Measurements from ENCODE around the gene TSPAN16. TPM values are rescaled to one million over a fixed set of nuclear protein-coding genes. Genes with fewer than 3 reads are reported as not detected.

TSPAN16 gene
- total RNA-seq = not detected

GRCh38 chr19:11295665-11296245 lies at the start of gene TSPAN16:
Gene TSPAN16, plus strand, starts transcription at chr19:11296160. Its CDS starts 138 bp downstream, at chr19:11296298.
- Histone ChIP-seq H3K36me3 (no peaks in the 10 kb centered on the region), H3K27ac (peak within 1 kb of the TSS in 3 of 4 donors; percentile 48 to 71 (median 66)), H3K4me3 (no peak within 1 kb of the TSS), H3K27me3 (no peaks in the 10 kb centered on the region), H3K4me1 (peaks cover 0 to 26% (median 0%) of the 10 kb centered on the region in 3 donors), H3K9me3 (no peaks in the 10 kb centered on the region)
- TF ChIP-seq CTCF (IDR thresholded peaks at IDR 0.05) (no peak), POLR2A (IDR thresholded peaks at IDR 0.05) (no peak)
- WGBS, 2 donors (ENCODE audit: low coverage in 1 of 2) = 100% methylated on average over 1 of the region's 8 CpGs; no CpG with 5 or more reads in 1 of the 2 donors
- ATAC-seq = no peak

- H3K4me3 ChIP-seq = no peak overlapping the region
- H3K27me3 ChIP-seq = no peaks in the 10 kb centered on the region
- no peak for ATAC-seq
- 76 to 95% methylated on average over 3 to 7 of the region's 11 CpGs for WGBS, 2 donors (ENCODE audit: low coverage in 1 of 2)
- H3K4me1 ChIP-seq = peaks cover 0 to 40% (median 6%) of the 10 kb centered on the region in 3 donors
- no peaks in the 10 kb centered on the region for H3K9me3 ChIP-seq
- TF ChIP-seq EP300 (IDR thresholded peaks at IDR 0.05) (no peak), POLR2A (IDR thresholded peaks at IDR 0.05) (no peak)
- H3K36me3 ChIP-seq = peaks cover 0 to 62% of the 10 kb centered on the region in 2 donors
- peak overlapping the region in 3 of 4 donors; percentile 2 to 65 (median 42) for H3K27ac ChIP-seq
Observed at GRCh38 chr19:11246941-11247340, 49.0 kb upstream of the TSPAN16 start.

GRCh38 chr19:11247391-11247790 lies 48.6 kb upstream of the TSPAN16 start:
- peak; percentile 75 for ATAC-seq
- peak overlapping the region in 3 of 4 donors; percentile 42 to 74 (median 65) for H3K27ac ChIP-seq
- H3K36me3 ChIP-seq = peaks cover 0 to 62% of the 10 kb centered on the region in 2 donors
- 71% methylated on average over 1 of the region's 10 CpGs; no CpG with 5 or more reads in 1 of the 2 donors for WGBS, 2 donors (ENCODE audit: low coverage in 1 of 2)
- no peaks in the 10 kb centered on the region for H3K27me3 ChIP-seq
- TF ChIP-seq CTCF (IDR thresholded peaks at IDR 0.05) (no peak), EP300 (IDR thresholded peaks at IDR 0.05) (no peak)
- H3K4me3 ChIP-seq = no peak overlapping the region
- peaks cover 0 to 44% (median 6%) of the 10 kb centered on the region in 3 donors for H3K4me1 ChIP-seq
- H3K9me3 ChIP-seq = no peaks in the 10 kb centered on the region

GRCh38 chr19:11247934-11248333 lies 48.0 kb upstream of the TSPAN16 start:
- ATAC-seq = no peak
- no peak for TF ChIP-seq POLR2A (IDR thresholded peaks at IDR 0.05)
- TF ChIP-seq EP300 (IDR thresholded peaks at IDR 0.05) = no peak
- TF ChIP-seq POLR2AphosphoS5 (IDR thresholded peaks at IDR 0.05) = no peak
- WGBS, 2 donors (ENCODE audit: low coverage in 1 of 2) = 57 to 80% methylated on average over 4 to 6 of the region's 14 CpGs
- Histone ChIP-seq H3K36me3 (peaks cover 0 to 62% of the 10 kb centered on the region in 2 donors), H3K4me1 (peaks cover 0 to 49% (median 6%) of the 10 kb centered on the region in 3 donors), H3K27me3 (no peaks in the 10 kb centered on the region), H3K9me3 (no peaks in the 10 kb centered on the region), H3K4me3 (no peak overlapping the region), H3K27ac (peak overlapping the region in 3 of 4 donors; percentile 42 to 74 (median 65))

GRCh38 chr19:11248852-11249251 lies 47.1 kb upstream of the TSPAN16 start:
- no peaks in the 10 kb centered on the region for H3K27me3 ChIP-seq
- H3K4me3 ChIP-seq = no peak overlapping the region
- TF ChIP-seq EP300 (IDR thresholded peaks at IDR 0.05) = no peak
- TF ChIP-seq POLR2A (IDR thresholded peaks at IDR 0.05) = no peak
- TF ChIP-seq POLR2AphosphoS5 (IDR thresholded peaks at IDR 0.05) = no peak
- no peak for TF ChIP-seq CTCF (IDR thresholded peaks at IDR 0.05)
- peaks cover 0 to 47% (median 6%) of the 10 kb centered on the region in 3 donors for H3K4me1 ChIP-seq
- no peak overlapping the region for H3K27ac ChIP-seq
- H3K36me3 ChIP-seq = peaks cover 0 to 67% of the 10 kb centered on the region in 2 donors
- no peak for ATAC-seq
- 90 to 93% methylated on average over 2 of the region's 2 CpGs for WGBS, 2 donors (ENCODE audit: low coverage in 1 of 2)
- H3K9me3 ChIP-seq = no peaks in the 10 kb centered on the region

GRCh38 chr19:11251217-11251616 lies 44.7 kb upstream of the TSPAN16 start:
- no peaks in the 10 kb centered on the region for H3K27me3 ChIP-seq
- peaks cover 0 to 67% of the 10 kb centered on the region in 2 donors for H3K36me3 ChIP-seq
- 94 to 100% methylated on average over 3 of the region's 4 CpGs for WGBS, 2 donors (ENCODE audit: low coverage in 1 of 2)
- H3K9me3 ChIP-seq = no peaks in the 10 kb centered on the region
- H3K4me1 ChIP-seq = peaks cover 0 to 58% (median 6%) of the 10 kb centered on the region in 3 donors
- H3K27ac ChIP-seq = peak overlapping the region in 1 of 4 donors; percentile 70
- no peak overlapping the region for H3K4me3 ChIP-seq
- TF ChIP-seq POLR2AphosphoS5 (IDR thresholded peaks at IDR 0.05) (no peak), POLR2A (IDR thresholded peaks at IDR 0.05) (no peak)
- no peak for ATAC-seq

Measured in gastroesophageal sphincter (tissue), 4 donors.